ENCODE results near the gene FBN1. TPM values are rescaled to one million over a fixed set of nuclear protein-coding genes. Genes with fewer than 3 reads are reported as not detected.
A peak's percentile ranks its signal among the peaks of the same experiment; 100 is the strongest.

Gene FBN1
- total RNA-seq, 1 donor from 2014 or later, result 12.6 TPM

DNA sequence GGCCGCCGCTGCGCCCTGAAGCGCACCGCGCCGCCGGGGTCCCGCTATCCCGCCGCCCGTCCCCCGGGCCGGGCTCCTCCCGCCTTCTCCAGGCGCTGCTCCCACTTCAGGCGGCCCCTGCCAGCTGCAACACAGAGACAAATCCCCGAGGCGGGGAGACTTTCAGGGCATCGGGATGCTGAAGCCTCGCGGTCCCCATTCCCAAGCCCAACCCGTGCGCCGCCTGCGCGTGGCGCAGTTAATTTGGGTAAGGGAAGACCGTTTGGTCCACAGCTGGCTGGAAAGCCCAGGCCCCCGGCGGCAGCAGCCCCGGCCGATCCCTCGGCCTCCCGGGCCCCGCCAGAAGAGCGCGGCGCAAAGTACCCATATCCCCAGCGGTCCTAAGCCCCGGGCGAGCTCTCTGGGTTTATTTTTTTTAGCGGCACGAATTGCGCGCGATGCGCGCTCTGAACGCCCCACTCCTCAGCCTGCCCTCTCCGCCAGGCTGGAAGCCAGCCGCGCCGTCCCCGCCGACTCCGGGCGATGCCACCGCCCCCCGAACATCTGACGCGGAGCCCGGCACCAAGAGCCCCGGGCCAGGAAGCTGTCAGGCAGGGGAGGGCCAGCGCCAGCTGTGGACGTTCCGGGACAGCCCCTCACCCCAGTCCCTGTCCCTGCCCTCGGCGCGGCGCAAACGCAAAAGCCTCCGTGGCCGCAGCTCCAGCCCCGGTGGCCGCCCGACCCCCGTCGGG, 517 bp downstream of the FBN1 start:
- Mint-ChIP-seq H3K9me3 (ENCODE audit: unreplicated experiment) (no peaks in the 10 kb centered on the region), H3K4me3 (ENCODE audit: unreplicated experiment) (peak overlapping the region; percentile 71), H3K27me3 (ENCODE audit: unreplicated experiment) (no peaks in the 10 kb centered on the region), H3K36me3 (ENCODE audit: unreplicated experiment) (no peaks in the 10 kb centered on the region), H3K27ac (ENCODE audit: unreplicated experiment) (no peak overlapping the region), H3K4me1 (ENCODE audit: low read depth, unreplicated experiment) (peaks cover 3% of the 10 kb centered on the region)
- TF ChIP-seq, protein P1, sequence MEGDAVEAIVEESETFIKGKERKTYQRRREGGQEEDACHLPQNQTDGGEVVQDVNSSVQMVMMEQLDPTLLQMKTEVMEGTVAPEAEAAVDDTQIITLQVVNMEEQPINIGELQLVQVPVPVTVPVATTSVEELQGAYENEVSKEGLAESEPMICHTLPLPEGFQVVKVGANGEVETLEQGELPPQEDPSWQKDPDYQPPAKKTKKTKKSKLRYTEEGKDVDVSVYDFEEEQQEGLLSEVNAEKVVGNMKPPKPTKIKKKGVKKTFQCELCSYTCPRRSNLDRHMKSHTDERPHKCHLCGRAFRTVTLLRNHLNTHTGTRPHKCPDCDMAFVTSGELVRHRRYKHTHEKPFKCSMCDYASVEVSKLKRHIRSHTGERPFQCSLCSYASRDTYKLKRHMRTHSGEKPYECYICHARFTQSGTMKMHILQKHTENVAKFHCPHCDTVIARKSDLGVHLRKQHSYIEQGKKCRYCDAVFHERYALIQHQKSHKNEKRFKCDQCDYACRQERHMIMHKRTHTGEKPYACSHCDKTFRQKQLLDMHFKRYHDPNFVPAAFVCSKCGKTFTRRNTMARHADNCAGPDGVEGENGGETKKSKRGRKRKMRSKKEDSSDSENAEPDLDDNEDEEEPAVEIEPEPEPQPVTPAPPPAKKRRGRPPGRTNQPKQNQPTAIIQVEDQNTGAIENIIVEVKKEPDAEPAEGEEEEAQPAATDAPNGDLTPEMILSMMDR (IDR thresholded peaks at IDR 0.05; ENCODE audit: partially characterized antibody, unreplicated experiment), result no peak
- DNase-seq, result peak; percentile 53

DNA sequence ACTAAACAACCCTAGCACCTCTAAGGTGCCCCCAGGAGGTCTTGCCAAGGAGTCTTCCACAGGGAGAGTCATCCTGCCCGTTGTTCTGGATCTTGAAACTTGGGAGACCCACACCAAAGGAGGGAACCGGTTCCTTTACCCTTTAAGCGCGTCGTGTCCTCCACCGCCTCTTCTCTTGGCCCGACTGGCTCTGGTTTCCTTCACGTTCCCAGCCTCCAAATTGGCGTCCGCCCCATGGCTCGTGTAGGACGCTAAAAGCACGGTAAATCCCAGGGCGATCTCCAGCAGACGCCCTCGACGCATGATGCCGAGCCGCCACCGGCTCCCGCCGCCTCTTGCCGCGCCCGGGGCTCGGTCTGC, 1.1 kb downstream of the FBN1 start:
- Mint-ChIP-seq H3K27me3 (ENCODE audit: unreplicated experiment) (no peaks in the 10 kb centered on the region), H3K27ac (ENCODE audit: unreplicated experiment) (no peak overlapping the region), H3K9me3 (ENCODE audit: unreplicated experiment) (no peaks in the 10 kb centered on the region), H3K36me3 (ENCODE audit: unreplicated experiment) (no peaks in the 10 kb centered on the region), H3K4me1 (ENCODE audit: low read depth, unreplicated experiment) (peaks cover 3% of the 10 kb centered on the region), H3K4me3 (ENCODE audit: unreplicated experiment) (peak overlapping the region; percentile 80)
- DNase-seq, result no peak
- TF ChIP-seq, protein P1 (IDR thresholded peaks at IDR 0.05; ENCODE audit: partially characterized antibody, unreplicated experiment), result no peak

DNA sequence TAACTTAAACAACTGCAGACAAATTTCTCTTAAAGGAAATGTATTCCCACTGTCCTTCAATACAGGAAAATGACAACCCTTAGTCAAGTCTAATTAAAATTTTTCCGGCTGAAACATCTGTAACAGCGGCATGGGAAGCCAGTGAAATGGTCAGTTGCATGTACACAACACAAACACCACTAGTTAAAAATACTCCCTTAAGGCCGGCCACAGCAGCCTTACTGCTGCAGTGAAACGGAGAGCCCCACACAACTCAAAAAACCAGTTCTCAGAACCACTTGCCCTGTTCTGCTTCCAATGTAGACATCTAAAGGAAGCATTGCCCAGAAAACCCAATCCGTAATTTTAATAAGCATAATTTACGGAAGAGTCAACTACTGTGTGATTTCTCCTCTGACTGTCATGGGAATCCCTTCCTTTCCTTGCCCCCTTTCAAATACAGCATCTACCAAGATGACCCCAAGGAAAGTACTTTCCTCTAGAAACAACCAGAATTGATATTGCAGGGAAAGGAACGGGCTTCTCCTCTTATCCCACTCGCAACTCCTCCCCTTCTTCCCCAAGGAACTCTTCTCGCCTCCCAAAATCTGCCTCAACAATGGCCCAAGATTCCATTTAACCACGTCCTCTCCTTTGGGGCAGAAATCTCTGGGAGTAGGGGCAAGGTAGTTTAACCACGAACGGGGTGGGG, 1.6 kb downstream of the FBN1 start:
- no peak for DNase-seq
- no peaks in the 10 kb centered on the region for H3K36me3 Mint-ChIP-seq (ENCODE audit: unreplicated experiment)
- no peaks in the 10 kb centered on the region for H3K27me3 Mint-ChIP-seq (ENCODE audit: unreplicated experiment)
- peak overlapping the region; percentile 80 for H3K4me3 Mint-ChIP-seq (ENCODE audit: unreplicated experiment)
- no peaks in the 10 kb centered on the region for H3K9me3 Mint-ChIP-seq (ENCODE audit: unreplicated experiment)
- TF ChIP-seq, protein P1 (IDR thresholded peaks at IDR 0.05; ENCODE audit: partially characterized antibody, unreplicated experiment), result no peak
- no peak overlapping the region for H3K27ac Mint-ChIP-seq (ENCODE audit: unreplicated experiment)
- H3K4me1 Mint-ChIP-seq (ENCODE audit: low read depth, unreplicated experiment), result peaks cover 3% of the 10 kb centered on the region

DNA sequence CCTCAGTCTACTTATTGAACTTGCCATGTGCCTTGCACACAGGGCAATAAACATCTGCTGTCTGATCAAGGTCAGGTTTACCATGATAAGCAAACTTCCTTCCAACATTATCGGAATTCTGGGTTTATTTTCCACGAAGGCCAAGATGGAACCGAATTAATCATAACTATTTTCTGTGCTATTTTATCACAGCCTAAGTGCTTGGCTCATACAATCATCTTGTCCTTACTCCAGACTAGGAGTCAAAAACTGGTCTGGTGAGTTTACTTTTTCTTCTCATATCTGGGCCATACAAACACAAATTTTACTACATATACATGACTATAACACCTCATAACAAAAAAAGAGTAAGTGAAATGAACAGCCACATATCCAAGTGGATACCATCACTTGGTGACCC, 2.3 kb downstream of the FBN1 start:
- Mint-ChIP-seq H3K4me1 (ENCODE audit: low read depth, unreplicated experiment) (peaks cover 3% of the 10 kb centered on the region), H3K36me3 (ENCODE audit: unreplicated experiment) (no peaks in the 10 kb centered on the region), H3K4me3 (ENCODE audit: unreplicated experiment) (no peak overlapping the region), H3K27ac (ENCODE audit: unreplicated experiment) (no peak overlapping the region), H3K9me3 (ENCODE audit: unreplicated experiment) (no peaks in the 10 kb centered on the region), H3K27me3 (ENCODE audit: unreplicated experiment) (no peaks in the 10 kb centered on the region)
- TF ChIP-seq, protein P1 (IDR thresholded peaks at IDR 0.05; ENCODE audit: partially characterized antibody, unreplicated experiment), result no peak
- DNase-seq, result no peak

DNA sequence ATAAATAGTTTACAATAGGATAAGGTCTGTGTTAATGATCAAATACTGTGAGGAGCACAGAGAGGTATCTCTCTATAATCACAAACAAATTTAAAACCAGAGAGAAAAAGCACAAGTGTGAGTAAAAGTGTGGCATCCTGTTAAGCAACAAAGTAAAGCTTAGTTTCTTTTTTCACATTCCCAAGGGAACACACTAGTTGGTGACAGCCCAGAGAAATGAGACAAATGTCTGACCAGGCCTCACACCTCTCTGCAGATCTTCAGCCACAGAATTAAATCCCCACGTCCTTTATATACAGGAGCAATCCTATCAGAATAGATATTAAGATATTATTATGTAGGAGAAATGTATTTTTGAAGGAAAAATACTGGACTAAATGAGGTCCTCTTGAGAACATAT, 2.7 kb downstream of the FBN1 start:
- peaks cover 3% of the 10 kb centered on the region for H3K4me1 Mint-ChIP-seq (ENCODE audit: low read depth, unreplicated experiment)
- H3K9me3 Mint-ChIP-seq (ENCODE audit: unreplicated experiment), result no peaks in the 10 kb centered on the region
- H3K27me3 Mint-ChIP-seq (ENCODE audit: unreplicated experiment), result no peaks in the 10 kb centered on the region
- H3K27ac Mint-ChIP-seq (ENCODE audit: unreplicated experiment), result no peak overlapping the region
- TF ChIP-seq, protein P1 (IDR thresholded peaks at IDR 0.05; ENCODE audit: partially characterized antibody, unreplicated experiment), result no peak
- H3K4me3 Mint-ChIP-seq (ENCODE audit: unreplicated experiment), result no peak overlapping the region
- no peak for DNase-seq
- H3K36me3 Mint-ChIP-seq (ENCODE audit: unreplicated experiment), result no peaks in the 10 kb centered on the region
